NB4 (cell line): ENCODE results near the gene KLF6.

ENCODE experiments used
- DNase-seq: peaks from one replicate; pipeline ENCODE4 v3.0.0; 2010; ENCODE audit warnings: low read depth
- H3K4me3 ChIP-seq: one replicate; pipeline ENCODE4 v1.5.1; 2011; ENCODE audit warnings: mild to moderate bottlenecking, low read depth, low read length, moderate library complexity
- MAX ChIP-seq: IDR thresholded peaks from 2 replicates; pipeline ENCODE4 v1.6.1; 2011; ENCODE audit warnings: low read depth, low read length
- MYC ChIP-seq: IDR thresholded peaks from 2 replicates; pipeline ENCODE4 v1.6.1; 2011; ENCODE audit warnings: low read depth, low read length
- POLR2A ChIP-seq: IDR thresholded peaks from 2 replicates; pipeline ENCODE4 v1.6.1; 2011; ENCODE audit warnings: mild to moderate bottlenecking; ENCODE audit not compliant: insufficient read length; ENCODE audit errors: extremely low read depth
- TF ChIP-seq, protein P1 (sequence below): IDR thresholded peaks from one replicate; pipeline ENCODE4 v1.5.1; 2012; ENCODE audit warnings: low read depth, low read length

KLF6 gene

DNA sequence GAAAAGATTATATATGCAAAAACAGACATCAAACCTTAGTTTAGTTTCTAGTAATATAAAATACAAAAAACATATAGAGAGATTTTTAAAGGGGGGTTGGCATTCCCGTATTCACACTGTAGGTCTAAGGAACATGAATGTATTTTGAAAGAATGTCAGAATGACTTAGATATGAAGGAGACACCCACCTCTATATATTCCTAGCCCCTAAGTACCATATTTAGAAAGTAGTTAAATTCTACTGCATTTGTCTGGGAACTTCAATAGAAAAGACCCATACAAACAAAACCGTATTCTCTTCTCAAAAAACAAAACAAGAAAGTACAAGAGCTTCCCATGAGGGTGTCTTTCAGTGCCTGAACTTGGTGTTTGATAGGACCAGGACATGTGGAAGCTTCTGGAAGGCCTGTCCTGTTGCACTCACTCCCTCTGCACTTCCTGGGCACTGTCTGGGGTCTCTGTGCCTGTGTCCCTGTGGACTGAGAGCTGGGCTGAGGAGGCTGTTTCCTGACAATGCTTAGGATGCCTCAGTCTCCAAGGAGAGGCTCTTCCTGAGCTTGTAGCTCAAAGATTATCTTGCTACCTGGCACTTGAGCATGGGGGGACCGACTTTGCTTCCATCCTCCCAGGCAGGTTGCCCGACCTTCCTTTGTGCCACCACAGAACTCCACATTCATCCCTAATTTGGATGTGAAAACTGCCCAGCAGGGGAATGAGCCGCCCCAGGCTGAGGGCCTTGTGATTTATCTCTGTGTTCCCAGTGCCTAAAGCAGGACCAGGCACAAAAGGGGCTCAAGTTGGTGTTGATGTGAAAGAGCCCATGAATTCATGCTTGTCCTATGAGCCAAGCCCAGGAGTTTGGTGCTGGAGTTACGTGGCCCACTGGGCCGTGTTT is 44.4 kb upstream of the KLF6 start:
- peak overlapping the region; percentile 49 for H3K4me3 ChIP-seq

GRCh38 chr10:3828404-3829155 is 43.6 kb upstream of the KLF6 start:
- TF ChIP-seq POLR2A (no peak), MYC (no peak), MAX (no peak)
- TF ChIP-seq, protein P1, sequence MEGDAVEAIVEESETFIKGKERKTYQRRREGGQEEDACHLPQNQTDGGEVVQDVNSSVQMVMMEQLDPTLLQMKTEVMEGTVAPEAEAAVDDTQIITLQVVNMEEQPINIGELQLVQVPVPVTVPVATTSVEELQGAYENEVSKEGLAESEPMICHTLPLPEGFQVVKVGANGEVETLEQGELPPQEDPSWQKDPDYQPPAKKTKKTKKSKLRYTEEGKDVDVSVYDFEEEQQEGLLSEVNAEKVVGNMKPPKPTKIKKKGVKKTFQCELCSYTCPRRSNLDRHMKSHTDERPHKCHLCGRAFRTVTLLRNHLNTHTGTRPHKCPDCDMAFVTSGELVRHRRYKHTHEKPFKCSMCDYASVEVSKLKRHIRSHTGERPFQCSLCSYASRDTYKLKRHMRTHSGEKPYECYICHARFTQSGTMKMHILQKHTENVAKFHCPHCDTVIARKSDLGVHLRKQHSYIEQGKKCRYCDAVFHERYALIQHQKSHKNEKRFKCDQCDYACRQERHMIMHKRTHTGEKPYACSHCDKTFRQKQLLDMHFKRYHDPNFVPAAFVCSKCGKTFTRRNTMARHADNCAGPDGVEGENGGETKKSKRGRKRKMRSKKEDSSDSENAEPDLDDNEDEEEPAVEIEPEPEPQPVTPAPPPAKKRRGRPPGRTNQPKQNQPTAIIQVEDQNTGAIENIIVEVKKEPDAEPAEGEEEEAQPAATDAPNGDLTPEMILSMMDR: no peak
- DNase-seq: peak; percentile 32
- H3K4me3 ChIP-seq: peak overlapping the region; percentile 49

More for the DNA sequence above, 44.4 kb upstream of the KLF6 start:
- DNase-seq: no peak
- no peak for TF ChIP-seq MYC
- TF ChIP-seq, protein P1: no peak
- TF ChIP-seq MAX: no peak
- no peak for TF ChIP-seq POLR2A

GRCh38 chr10:3827768-3828403 is 42.9 kb upstream of the KLF6 start:
- DNase-seq: no peak
- TF ChIP-seq POLR2A: no peak
- TF ChIP-seq MAX: no peak
- TF ChIP-seq MYC: no peak
- TF ChIP-seq, protein P1: no peak

GRCh38 chr10:3827266-3827665 is 42.3 kb upstream of the KLF6 start:
- TF ChIP-seq, protein P1: no peak
- no peak for TF ChIP-seq MAX
- TF ChIP-seq POLR2A: no peak
- TF ChIP-seq MYC: no peak
- H3K4me3 ChIP-seq: no peak overlapping the region
- no peak for DNase-seq

More at GRCh38 chr10:3827768-3828403, 42.9 kb upstream of the KLF6 start:
- H3K4me3 ChIP-seq: no peak overlapping the region

- H3K4me3 ChIP-seq: no peak overlapping the region
- DNase-seq: no peak
- TF ChIP-seq MAX (no peak), POLR2A (no peak), MYC (no peak)
- TF ChIP-seq, protein P1: no peak
Measured at GRCh38 chr10:3825862-3826351, 40.9 kb upstream of the KLF6 start.
